Osteocyte (in vitro differentiated cells): ENCODE data around the gene PATE1. TPM values are rescaled to one million over a fixed set of nuclear protein-coding genes. Genes with fewer than 3 reads are reported as not detected.
"Not testable (repeated sequence)": the region's sequence is repeated elsewhere in the genome, so short reads cannot be mapped to it uniquely, and the experiment has no call there.

Experiments
- DNase-seq: peaks from one replicate; pipeline ENCODE4 v3.0.0; 2021; ENCODE audit warnings: mixed read lengths; ENCODE audit not compliant: unreplicated experiment; ENCODE audit errors: extremely low spot score
- H3K27ac Mint-ChIP-seq: one replicate; pipeline ENCODE4 v1.8.0; 2021; ENCODE audit warnings: mild to moderate bottlenecking, mixed read lengths; ENCODE audit not compliant: unreplicated experiment
- H3K27me3 Mint-ChIP-seq: one replicate; pipeline ENCODE4 v1.8.0; 2021; ENCODE audit warnings: mixed read lengths; ENCODE audit not compliant: unreplicated experiment
- H3K36me3 Mint-ChIP-seq: one replicate; pipeline ENCODE4 v1.8.0; 2021; ENCODE audit warnings: mixed read lengths; ENCODE audit not compliant: unreplicated experiment
- H3K4me1 Mint-ChIP-seq: one replicate; pipeline ENCODE4 v1.8.0; 2021; ENCODE audit warnings: mixed read lengths; ENCODE audit not compliant: unreplicated experiment
- H3K4me3 Mint-ChIP-seq: one replicate; pipeline ENCODE4 v1.8.0; 2021; ENCODE audit warnings: mild to moderate bottlenecking, moderate library complexity, mixed read lengths; ENCODE audit not compliant: unreplicated experiment
- H3K9me3 Mint-ChIP-seq: one replicate; pipeline ENCODE4 v1.8.0; 2021; ENCODE audit warnings: mixed read lengths; ENCODE audit not compliant: unreplicated experiment
- long read RNA-seq: library from polyadenylated mRNA; unstranded; transcript quantifications from one replicate; pipeline ENCODE4 v2.0.0, GENCODE V29; 2021
- total RNA-seq: library from RNA; stranded (reverse); gene quantifications from 2 replicates; pipeline ENCODE4 v1.2.1, GENCODE V29; 2021
- TF ChIP-seq, protein P1 (sequence below): fragments of 200-600 bp; sonication (generic); IDR thresholded peaks from 2 replicates; pipeline ENCODE4 v1.5.0; 2021; ENCODE audit warnings: antibody characterized with exemption, mild to moderate bottlenecking, moderate library complexity

Gene PATE1, protein sequence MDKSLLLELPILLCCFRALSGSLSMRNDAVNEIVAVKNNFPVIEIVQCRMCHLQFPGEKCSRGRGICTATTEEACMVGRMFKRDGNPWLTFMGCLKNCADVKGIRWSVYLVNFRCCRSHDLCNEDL
- not detected in 2 replicates for total RNA-seq
- long read RNA-seq: 0 reads

- H3K9me3 Mint-ChIP-seq: no peaks in the 10 kb centered on the region
- H3K27me3 Mint-ChIP-seq: peaks cover 8% of the 10 kb centered on the region
- TF ChIP-seq, protein P1, sequence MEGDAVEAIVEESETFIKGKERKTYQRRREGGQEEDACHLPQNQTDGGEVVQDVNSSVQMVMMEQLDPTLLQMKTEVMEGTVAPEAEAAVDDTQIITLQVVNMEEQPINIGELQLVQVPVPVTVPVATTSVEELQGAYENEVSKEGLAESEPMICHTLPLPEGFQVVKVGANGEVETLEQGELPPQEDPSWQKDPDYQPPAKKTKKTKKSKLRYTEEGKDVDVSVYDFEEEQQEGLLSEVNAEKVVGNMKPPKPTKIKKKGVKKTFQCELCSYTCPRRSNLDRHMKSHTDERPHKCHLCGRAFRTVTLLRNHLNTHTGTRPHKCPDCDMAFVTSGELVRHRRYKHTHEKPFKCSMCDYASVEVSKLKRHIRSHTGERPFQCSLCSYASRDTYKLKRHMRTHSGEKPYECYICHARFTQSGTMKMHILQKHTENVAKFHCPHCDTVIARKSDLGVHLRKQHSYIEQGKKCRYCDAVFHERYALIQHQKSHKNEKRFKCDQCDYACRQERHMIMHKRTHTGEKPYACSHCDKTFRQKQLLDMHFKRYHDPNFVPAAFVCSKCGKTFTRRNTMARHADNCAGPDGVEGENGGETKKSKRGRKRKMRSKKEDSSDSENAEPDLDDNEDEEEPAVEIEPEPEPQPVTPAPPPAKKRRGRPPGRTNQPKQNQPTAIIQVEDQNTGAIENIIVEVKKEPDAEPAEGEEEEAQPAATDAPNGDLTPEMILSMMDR: no peak
- H3K36me3 Mint-ChIP-seq: no peaks in the 10 kb centered on the region
- H3K27ac Mint-ChIP-seq: no peak within 1 kb of the TSS
- H3K4me3 Mint-ChIP-seq: no peak within 1 kb of the TSS
- no peak for DNase-seq
- no peaks in the 10 kb centered on the region for H3K4me1 Mint-ChIP-seq
These were observed at the start of gene PATE1 for GRCh38 chr11:125745979-125746378. Gene PATE1 (plus strand): TSS chr11:125746279. CDS start chr11:125746305, 26 bp downstream.

- Mint-ChIP-seq H3K4me3 (no peak overlapping the region), H3K27me3 (peaks cover 9% of the 10 kb centered on the region), H3K9me3 (no peaks in the 10 kb centered on the region), H3K4me1 (no peaks in the 10 kb centered on the region), H3K36me3 (no peaks in the 10 kb centered on the region), H3K27ac (no peak overlapping the region)
- DNase-seq: no peak
- TF ChIP-seq, protein P1: no peak
These were observed 45.0 kb upstream of the PATE1 start for GRCh38 chr11:125701018-125701610.

DNA sequence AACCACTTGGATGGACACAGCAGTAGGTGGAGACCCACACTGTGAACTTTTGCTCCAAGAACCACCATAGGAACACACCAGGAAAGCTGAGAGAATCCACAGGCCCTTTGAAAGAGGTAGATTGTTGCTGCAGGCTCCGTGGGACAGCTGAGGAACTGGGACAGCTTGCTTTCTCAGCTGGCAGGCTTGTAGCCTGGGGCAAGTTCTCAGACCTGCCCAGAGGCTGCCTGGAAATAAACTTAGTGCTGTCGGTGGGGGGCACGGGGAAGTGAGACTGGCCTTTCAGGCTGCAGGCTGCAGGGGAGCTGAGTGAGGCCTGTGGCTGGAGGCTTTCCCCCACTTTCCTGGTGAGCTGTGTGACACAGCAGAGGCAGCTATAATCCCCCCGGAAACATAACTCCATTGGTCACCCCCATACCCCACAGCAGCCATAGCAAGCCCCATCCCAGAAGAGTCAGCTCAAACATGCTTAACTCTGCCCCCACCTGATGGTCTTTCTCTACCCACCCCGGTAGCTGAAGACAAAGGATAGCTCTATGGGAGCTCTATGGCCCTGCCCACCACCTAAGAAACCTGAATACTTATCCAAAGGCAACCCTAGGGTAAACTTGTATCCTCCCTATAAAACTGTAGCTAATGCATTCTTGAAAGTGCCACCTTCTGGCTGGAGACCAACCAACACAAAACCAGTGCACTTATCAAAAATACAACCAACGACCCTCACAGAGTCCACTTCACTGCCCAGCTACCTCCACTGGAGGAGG, 44.0 kb upstream of the PATE1 start:
- DNase-seq: no peak
- Mint-ChIP-seq H3K27ac (no peak overlapping the region), H3K4me3 (no peak overlapping the region), H3K27me3 (peaks cover 17% of the 10 kb centered on the region), H3K9me3 (no peaks in the 10 kb centered on the region), H3K4me1 (no peaks in the 10 kb centered on the region), H3K36me3 (no peaks in the 10 kb centered on the region)
- TF ChIP-seq, protein P1: no peak

DNA sequence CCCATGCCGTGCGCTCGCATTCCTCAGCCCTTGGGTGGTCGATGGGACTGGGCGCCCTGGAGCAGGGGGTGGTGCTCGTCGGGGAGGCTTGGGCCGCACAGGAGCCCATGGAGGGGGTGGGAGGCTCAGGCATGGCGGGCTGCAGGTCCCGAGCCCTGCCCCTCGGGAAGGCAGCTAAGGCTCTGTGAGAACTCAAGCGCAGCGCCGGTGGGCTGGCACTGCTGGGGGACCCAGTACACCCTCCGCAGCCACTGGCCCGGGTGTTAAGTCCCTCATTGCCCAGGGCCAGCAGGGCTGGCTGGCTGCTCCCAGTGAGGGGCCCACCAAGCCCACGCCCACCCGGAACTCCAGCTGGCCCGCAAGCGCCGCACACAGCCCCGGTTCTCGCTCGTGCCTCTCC, 41.4 kb upstream of the PATE1 start:
- H3K27ac Mint-ChIP-seq, H3K36me3 Mint-ChIP-seq, H3K4me1 Mint-ChIP-seq, DNase-seq, H3K9me3 Mint-ChIP-seq, H3K4me3 Mint-ChIP-seq: not testable (repeated sequence)
- peaks cover 34% of the 10 kb centered on the region for H3K27me3 Mint-ChIP-seq

GRCh38 chr11:125720781-125721180, 25.3 kb upstream of the PATE1 start:
- Mint-ChIP-seq H3K4me3 (no peak overlapping the region), H3K27ac (no peak overlapping the region), H3K27me3 (peaks cover 21% of the 10 kb centered on the region), H3K4me1 (no peaks in the 10 kb centered on the region), H3K36me3 (no peaks in the 10 kb centered on the region), H3K9me3 (no peaks in the 10 kb centered on the region)
- TF ChIP-seq, protein P1: no peak
- DNase-seq: no peak
